Muscle of arm (tissue), 12 donors: ENCODE data around the gene ATF6B. TPM values are rescaled to one million over a fixed set of nuclear protein-coding genes. Genes with fewer than 3 reads are reported as not detected.
"Not testable (repeated sequence)": the region's sequence is repeated elsewhere in the genome, so short reads cannot be mapped to it uniquely, and the experiment has no call there.

Experiments used
- DNase-seq: peaks from one replicate; pipeline ENCODE4 v3.0.0-alpha.2; 2013
- polyA plus RNA-seq, 12 donors: library from polyadenylated mRNA; unstranded; fragments of 120-200 nt; gene quantifications; one replicate each; pipeline ENCODE4 v1.2.1, GENCODE V29; 2013; ENCODE audit not compliant: insufficient read length in 12 of 12

ATF6B gene
- polyA plus RNA-seq, 12 donors = 37.2 to 87.1 (median 43.5) TPM; not detected in 1

GRCh38 chr6:32084780-32085179, 43.3 kb downstream of the ATF6B start:
- no peak for DNase-seq

- DNase-seq = no peak
These were observed 44.0 kb downstream of the ATF6B start for GRCh38 chr6:32083812-32084768.

GRCh38 chr6:32082935-32083334, 45.1 kb downstream of the ATF6B start:
- no peak for DNase-seq

GRCh38 chr6:32082478-32082877, 45.6 kb downstream of the ATF6B start:
- DNase-seq = peak; percentile 74

- peak; percentile 72 for DNase-seq
These were observed 46.7 kb downstream of the ATF6B start for GRCh38 chr6:32081168-32081990.

- no peak for DNase-seq
These were observed 48.3 kb downstream of the ATF6B start for GRCh38 chr6:32079566-32080290.

- DNase-seq = peak; percentile 81
These were observed 51.7 kb downstream of the ATF6B start for GRCh38 chr6:32076321-32076809.

- no peak for DNase-seq
These were observed 52.3 kb downstream of the ATF6B start for GRCh38 chr6:32075781-32076180.

GRCh38 chr6:32074996-32075532, 53.0 kb downstream of the ATF6B start:
- DNase-seq = no peak

- no peak for DNase-seq
These were observed 54.4 kb downstream of the ATF6B start for GRCh38 chr6:32073613-32074012.

GRCh38 chr6:32073101-32073500, 54.9 kb downstream of the ATF6B start:
- DNase-seq = no peak

- DNase-seq = peak; percentile 85
These were observed 57.1 kb downstream of the ATF6B start for GRCh38 chr6:32070814-32071543.

- DNase-seq = no peak
These were observed 58.0 kb downstream of the ATF6B start for GRCh38 chr6:32069878-32070515.

- DNase-seq = no peak
These were observed 58.6 kb downstream of the ATF6B start for GRCh38 chr6:32069460-32069859.

GRCh38 chr6:32068867-32069266, 59.2 kb downstream of the ATF6B start:
- no peak for DNase-seq

GRCh38 chr6:32068315-32068714, 59.7 kb downstream of the ATF6B start:
- DNase-seq = not testable (repeated sequence)

- not testable (repeated sequence) for DNase-seq
These were observed 60.5 kb downstream of the ATF6B start for GRCh38 chr6:32067521-32067920.
